ENCODE measurements around the gene IMMP2L.
"Not testable (repeated sequence)": the region's sequence is repeated elsewhere in the genome, so short reads cannot be mapped to it uniquely, and the experiment has no call there.

IMMP2L gene

DNA sequence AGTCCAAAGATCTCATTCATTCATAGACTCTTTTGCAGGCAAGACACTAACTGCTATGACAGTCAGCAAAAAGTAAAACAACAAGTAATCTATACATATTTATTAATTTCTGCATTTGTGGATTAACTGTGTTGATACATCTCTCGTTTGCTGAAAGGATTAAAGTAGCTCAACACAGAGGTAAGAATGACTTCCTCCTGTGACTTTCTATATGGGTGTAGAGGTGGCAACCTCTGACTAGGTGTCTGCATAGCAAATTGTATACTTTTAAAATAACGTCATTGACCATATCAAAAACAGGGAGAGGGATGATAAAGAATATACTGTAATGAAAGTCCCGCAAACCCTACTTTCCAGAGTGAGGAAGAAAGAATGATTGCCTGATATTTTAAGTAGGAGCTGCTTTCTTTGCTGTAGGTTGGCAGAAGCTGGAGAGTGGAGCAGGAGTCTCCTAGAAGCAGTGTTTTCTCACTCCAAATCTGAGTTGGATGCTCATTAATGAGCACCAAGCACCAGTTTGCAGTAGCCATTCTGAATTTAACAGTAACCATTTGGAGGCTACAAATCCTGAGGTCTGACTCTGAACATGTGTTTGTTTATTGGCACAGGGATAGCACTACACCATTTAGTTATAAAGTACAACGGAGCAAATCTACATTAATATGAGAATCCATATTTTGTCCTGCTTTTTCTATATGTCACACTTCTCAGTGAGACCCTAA, 480.6 kb downstream of the IMMP2L start:
- DNase-seq (ENCODE audit: low read depth in 2 of 2, low spot score in 1 of 2): no peak

DNA sequence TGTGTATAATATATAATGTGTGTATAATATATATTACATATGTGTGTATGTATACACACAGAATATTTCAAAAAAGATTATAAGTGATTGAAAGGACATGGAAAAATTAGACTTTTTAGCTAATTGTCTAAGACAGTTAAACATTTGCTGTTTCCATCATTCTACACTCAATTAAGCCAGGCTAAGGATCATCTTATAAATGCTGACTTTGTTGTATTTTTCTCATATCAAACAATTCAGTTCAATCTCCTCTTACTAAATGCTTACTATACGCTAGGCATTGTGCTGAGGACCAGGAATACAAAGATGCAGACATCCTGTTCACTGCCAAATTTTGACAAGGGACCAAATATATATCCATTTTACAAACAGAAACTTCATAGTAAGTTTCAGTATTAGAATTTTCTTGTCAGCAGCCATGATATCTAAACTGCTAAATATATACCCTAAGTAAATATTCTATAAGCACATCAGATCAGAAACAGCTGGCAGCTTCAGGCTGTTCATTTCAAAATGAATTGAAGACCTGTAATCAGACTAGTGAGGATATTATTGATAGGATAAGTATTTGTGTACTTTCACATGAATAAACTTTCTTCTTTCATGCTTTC, 481.7 kb downstream of the IMMP2L start:
- DNase-seq (ENCODE audit: low read depth in 2 of 2, low spot score in 1 of 2): no peak

DNA sequence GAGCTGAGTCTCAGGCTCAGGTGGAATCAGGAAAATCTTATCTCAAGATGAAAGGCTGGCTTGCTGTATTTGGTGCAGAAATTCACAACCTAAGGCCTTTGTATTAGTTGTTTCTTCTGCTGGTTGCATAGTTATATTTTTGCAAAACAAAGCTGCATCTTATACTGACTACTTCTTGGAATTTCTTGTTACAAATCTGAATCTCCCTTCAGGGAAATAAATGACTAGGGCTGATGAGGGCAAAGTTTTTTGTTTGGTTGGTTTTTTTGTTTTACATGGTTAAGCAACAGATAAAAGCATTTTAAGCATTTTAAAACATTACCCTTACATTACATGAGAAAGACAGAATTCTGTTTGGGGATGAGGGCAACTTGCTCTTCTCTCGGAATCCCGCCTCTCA, 485.3 kb downstream of the IMMP2L start:
- no peak for DNase-seq (ENCODE audit: low read depth in 2 of 2, low spot score in 1 of 2)

DNA sequence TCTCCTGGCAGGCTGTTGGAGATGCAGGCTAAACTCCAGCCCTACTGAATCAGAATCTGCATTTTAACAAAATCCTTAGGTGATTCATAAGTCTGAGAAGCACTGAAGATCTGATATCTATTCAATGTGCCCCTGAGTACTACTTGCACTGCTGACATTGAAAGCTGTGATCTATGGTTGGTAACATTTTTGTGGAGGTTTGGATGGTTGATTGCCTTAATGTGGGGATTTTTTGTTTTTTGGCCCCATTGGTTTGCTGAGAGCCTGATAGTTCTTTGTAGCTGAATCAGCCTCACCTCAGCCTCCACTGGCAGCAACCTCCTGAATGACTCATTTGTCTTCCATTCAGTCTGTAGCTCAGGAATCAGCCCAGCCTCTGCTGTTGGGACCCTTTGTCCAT, 486.1 kb downstream of the IMMP2L start:
- no peak for DNase-seq (ENCODE audit: low read depth in 2 of 2, low spot score in 1 of 2)

DNA sequence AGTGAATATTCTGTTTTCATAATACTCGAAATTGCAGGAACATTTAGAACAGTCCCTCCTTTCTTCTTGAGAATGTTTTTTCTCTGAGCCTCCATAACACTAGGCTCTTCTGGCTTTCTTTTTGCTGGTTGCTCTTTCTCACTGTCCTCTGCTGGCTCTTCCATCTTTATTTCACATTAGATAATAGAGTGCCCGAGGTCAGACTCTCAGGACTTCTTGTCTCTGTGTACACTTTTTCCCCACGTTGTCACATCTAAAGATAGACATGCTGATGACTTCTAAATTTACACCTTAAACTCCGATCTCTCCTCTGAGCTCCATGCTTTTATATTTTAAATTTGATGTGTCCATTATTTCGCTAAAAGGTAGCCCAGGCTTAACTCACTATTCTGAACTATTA, 486.8 kb downstream of the IMMP2L start:
- no peak for DNase-seq (ENCODE audit: low read depth in 2 of 2, low spot score in 1 of 2)

DNA sequence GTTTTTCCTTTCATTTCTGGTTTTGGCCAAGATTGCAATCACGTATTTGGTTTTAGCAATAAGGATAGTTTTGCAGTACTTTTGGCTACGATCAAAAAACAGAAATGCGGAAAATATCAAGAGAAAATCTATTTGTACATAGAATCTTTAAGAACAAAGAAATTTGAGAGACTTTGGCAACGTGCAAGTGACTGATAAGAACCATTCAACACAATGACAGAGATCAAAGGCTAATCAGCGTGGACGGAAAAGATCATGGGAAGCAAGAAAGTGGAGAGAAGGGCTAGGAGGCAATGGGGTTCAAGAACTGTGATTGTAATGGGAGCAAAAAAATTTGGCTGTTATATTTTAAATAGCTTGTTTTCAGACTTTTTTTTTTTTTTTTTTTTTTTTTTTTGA, 487.5 kb downstream of the IMMP2L start:
- DNase-seq (ENCODE audit: low read depth in 2 of 2, low spot score in 1 of 2): no peak

DNA sequence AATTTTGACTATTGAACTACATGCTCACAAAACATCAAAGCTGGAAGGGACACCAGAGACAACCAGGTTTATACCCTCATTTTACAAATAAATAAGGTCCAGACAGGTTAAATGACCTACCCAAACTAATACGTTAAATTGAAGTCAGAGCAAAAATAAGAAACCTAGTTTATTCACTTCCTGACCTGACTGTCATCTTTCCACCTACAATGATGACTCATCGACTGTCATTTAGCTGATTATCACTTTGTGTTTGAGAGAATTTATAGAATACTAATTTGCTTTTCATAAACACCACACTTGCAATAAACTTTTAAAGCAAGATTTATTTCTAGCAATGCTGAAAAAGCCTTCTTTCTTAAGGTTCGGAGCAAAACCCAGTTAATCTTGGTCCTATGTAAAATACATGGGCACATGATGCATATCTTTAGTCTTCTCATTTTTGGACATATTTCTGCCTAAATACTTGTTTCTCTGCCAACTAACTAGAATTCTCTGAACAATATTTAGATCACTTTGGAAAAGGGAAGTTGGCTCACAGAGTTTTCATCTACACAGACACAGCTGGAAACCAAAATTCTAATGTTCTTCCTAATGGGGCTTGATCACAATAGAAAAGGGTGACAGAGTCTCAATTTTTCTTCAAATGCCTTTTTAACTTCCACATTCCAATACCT, 488.1 kb downstream of the IMMP2L start:
- DNase-seq (ENCODE audit: low read depth in 2 of 2, low spot score in 1 of 2): no peak

DNA sequence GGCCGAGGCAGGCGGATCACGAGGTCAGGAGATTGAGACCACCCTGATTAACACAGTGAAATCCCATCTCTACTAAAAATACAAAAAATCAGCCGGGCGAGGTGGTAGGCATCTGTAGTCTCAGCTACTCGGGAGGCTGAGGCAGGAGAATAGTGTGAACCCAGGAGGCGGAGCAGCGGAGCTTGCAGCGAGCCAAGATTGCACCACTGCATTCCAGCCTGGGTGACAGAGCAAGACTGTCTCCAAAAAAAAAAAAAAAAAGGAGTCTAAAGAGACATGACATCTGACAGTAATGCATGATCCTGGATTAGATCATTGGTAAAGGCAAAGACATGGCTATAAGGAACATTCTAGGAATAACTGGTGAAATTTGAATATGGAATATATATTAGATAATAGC, 489.6 kb downstream of the IMMP2L start:
- not testable (repeated sequence) for DNase-seq (ENCODE audit: low read depth in 2 of 2, low spot score in 1 of 2)

DNA sequence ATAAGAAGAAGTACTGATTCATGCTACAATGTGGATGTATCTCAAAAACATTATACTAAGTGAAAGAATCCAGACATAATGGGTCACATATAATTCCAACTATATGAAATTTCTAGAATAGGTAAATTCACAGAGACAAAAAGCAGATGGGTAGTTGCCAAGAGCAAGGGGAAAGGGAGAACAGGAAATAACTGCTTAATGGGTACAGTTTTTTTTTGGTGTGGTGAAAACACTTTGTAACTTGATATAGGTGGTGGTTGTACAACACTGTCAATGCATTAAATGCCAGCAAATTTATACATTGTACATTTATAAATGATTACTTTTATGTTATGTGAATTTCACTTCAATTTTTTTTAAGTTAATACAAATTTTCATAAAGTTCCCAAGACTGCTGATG, 490.7 kb downstream of the IMMP2L start:
- DNase-seq (ENCODE audit: low read depth in 2 of 2, low spot score in 1 of 2): no peak

DNA sequence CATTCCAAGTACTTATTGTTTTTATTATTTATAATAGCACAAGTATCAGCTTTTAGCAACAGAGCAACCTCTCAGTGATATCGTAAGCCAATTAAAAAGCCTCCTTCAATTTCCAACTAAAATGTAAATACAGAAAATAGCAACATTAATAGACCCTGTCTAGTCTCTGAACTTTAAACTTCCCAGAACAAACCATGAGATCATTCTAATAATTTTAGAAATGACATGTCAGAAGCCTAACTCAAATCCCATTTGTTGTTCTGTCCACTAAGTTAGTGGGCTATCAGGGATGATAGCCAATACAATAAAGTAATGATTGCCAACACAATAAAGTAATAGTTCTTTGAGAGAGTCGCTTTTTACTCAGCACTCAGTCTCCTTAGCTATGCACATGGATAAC, 493.7 kb downstream of the IMMP2L start:
- DNase-seq (ENCODE audit: low read depth in 2 of 2, low spot score in 1 of 2): no peak

DNA sequence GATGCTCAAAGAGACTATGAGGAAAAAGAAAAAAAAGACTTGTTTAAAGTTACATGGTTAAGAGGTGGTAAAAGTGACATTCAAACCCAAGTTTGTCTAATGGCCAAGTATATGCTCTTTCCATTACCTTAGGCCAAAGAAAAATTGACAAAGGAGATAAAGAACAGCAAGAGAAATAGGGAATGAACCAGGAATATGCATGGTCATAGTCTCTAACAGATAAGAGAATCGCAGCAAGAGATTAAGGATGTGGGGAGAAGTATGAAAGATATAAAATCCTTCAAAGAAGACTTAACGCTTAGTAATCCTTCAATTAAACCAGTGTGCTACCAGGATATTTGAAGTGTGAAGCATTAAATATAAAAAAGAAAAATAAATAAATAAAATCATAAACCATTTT, 494.6 kb downstream of the IMMP2L start:
- DNase-seq (ENCODE audit: low read depth in 2 of 2, low spot score in 1 of 2): no peak

DNA sequence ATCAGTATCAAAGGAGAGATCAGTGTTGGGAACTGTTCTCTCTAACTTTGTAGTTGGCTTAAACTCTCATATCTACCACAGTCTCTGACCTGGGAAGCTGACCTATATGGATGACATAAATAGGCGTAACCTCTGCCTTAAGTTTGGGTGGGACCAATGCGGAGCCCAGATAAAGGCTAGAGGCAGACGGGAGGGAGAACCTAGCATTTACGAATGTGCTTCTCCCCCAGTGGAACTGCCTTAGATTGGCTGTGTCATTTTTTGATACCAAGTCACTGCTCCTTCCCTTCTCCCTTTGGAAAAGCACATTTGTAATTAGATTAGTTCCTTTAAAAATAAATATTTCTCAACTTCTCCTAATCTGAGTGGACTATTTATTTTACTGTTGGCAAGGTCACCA, 495.0 kb downstream of the IMMP2L start:
- DNase-seq (ENCODE audit: low read depth in 2 of 2, low spot score in 1 of 2): no peak

DNA sequence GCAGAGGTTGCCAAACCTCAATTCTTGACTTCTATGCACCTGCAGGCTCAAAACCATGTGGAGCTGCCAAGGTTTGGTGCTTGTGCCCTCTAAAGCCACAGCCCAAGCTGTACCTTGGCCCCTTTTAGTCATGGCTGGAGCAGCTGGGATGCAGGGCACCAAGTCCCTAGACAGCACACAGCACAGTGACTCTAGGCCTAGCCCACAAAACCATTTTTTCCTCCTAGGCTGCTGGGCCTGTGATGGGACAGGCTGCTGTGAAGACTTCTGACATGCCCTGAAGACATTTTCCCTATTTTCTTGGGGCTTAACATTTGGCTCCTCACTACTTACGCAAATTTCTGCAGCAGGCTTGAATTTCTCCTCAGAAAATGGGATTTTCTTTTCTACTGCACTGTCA, 499.1 kb downstream of the IMMP2L start:
- no peak for DNase-seq (ENCODE audit: low read depth in 2 of 2, low spot score in 1 of 2)

DNA sequence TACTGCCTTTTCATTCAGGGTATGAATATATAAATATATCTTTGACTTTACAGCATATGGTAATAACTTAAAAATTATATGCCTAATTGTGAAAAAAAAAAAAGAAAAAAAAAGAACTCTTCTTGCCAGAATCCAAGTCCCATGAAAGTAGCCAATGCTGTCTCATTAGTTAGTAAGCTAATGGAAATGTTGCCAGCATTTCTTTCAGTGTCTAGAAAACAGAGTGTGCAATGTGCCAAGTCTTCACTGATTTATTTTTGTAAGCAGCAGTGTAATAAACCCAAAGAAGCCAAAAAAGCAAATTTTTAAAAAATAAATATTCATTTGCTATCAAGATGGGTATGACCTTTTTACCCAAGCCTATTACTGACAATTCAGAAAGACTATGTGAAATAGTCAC, 502.5 kb downstream of the IMMP2L start:
- DNase-seq (ENCODE audit: low read depth in 2 of 2, low spot score in 1 of 2): no peak

DNA sequence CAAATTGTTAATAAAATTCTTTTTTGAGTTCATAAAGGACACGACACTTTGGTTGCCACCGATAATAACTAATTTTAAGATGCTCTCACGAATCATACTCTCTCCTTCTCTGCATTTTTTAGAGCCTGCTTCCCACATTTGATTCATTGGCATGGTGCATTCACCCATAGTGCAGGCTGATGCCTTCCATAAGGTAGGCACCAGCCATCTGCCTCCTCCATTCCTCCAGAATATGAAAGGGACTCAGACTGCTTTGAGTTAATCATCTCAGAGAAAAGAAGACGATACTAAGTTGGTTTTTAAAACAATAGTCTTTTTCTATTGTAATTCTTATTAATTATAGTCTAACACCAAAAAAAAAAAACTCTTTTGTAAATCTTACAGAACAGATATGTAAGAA, 505.2 kb downstream of the IMMP2L start:
- no peak for DNase-seq (ENCODE audit: low read depth in 2 of 2, low spot score in 1 of 2)

DNA sequence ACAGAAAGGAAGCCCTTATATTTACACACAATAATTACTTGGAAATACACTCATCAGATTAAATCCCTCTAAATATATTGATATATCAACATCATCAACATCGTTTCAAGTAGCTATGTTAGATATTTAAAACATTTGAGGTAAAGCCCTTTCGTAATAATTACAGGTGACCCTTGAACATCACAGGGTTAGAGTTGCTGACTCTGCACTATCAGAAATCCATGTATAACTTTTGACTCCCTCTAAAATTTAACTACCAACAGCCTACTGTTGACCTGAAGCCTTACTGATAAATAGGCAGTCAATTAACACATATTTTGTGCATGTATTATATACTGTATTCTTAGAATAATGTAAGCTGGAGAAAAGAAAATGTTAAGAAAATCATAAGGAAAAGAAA, 505.9 kb downstream of the IMMP2L start:
- DNase-seq (ENCODE audit: low read depth in 2 of 2, low spot score in 1 of 2): no peak

DNA sequence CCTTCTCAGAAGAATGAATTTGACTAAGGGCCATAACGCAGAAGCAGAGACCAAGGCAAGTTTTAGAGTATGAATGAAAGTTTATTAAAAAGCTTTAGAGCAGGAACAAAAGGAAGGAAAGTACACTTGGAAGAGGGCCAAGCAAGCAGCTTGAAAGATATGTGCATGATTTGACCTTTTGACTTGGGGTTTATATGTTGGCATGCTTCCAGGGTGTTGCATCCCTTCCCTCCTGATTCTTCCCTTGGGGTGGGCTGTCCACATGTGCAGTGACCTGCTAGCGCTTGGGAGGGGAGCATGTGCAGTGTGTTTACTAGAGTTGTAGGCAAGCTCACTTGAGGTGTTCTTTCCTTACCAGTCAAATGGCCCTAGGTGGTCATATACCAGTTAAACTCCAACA, 509.3 kb downstream of the IMMP2L start:
- no peak for DNase-seq (ENCODE audit: low read depth in 2 of 2, low spot score in 1 of 2)

DNA sequence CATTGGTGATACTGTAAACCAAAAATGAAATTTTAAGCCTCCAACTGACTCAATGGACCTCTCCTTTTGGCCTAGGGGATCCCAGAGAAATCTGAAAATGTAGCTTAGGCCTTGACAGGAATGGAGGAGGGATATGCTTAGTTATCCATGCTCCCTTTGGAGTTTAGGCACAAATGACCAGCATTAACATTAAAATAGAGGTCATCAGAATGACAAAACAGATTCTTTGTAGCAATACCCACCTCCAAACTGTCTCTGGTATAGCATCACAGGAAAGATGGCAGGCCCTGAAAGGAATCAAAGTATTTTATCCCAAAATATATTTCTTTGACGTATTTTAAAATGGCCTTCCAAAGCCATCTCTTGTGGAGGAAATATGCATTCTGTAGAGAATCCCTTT, 510.5 kb downstream of the IMMP2L start:
- no peak for DNase-seq (ENCODE audit: low read depth in 2 of 2, low spot score in 1 of 2)

DNA sequence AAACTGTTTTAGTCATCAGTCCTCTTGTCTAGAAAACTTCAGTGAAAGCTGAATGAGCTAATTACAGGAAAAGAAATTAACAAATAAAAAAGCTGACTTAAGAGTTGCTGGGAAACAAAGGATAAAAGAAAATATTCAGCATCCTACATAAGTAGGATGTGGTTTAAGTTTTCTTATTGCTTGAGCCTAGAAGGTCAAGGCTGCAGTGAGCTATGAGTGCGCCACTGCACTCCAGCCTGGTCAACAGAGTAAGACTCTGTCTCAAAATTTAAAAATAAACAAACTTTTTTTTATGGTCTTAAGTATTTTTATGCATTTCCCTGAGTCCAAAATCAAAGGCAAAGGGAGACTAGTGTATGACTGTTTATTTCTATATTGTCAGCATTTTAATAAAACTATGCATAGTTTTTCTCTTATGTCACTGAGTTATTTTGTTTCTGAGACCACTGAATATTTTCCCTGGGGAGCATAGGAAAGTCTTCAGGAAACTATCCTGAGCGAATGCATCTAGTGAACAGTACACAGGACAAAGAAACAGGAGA, 511.3 kb downstream of the IMMP2L start:
- DNase-seq (ENCODE audit: low read depth in 2 of 2, low spot score in 1 of 2): no peak

DNA sequence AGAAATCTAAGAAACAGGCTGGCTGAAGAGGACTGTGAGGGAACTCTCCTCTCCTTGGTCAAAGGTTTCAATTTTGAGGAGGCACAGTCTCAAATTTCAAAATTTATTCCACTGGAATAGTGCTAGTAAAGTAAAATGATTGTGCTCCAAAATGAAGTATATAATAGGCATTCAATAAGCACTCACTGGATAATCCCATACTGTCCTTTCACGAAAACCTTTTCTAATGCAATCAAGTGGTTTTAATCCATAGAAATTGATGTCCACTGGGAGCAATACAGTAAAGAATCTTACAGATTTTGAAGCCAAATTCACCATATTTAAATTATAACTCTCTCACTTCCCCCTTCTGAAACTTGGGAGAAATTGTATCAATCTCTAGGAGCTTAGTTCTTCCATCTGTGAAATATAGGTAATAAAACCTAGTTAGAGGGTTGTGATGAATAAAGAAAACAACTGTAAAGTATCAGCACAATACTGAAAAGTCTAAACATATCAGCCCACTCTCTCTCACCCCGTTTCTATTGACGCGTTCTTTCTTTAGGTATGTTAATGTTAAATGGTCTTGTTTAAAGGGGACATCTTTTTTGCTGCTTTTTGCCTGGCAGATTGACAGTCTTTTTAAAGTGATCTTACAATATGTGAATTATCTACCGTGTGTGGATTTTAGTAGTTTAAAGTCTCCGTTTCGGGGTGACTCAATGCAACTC, 512.2 kb downstream of the IMMP2L start:
- DNase-seq (ENCODE audit: low read depth in 2 of 2, low spot score in 1 of 2): no peak

DNA sequence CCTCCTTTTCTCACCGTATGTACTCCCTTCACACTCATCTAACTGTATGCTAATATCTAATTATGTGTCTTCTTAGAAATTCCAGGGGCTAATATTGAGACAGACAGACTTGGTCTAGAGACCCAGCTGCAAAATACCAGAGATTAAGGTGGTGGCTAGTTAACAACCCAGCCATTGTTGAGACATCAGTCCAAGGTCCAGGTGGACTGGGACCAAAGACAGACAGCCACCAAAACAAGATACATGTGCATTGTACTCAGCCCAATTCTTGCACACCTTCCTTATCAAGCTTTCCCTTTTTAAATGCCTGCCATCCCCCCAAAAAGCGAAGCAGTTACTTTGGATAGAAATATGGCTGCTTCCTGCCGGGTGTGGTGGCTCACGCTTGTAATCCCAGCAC, 514.7 kb downstream of the IMMP2L start:
- no peak for DNase-seq (ENCODE audit: low read depth in 2 of 2, low spot score in 1 of 2)

DNA sequence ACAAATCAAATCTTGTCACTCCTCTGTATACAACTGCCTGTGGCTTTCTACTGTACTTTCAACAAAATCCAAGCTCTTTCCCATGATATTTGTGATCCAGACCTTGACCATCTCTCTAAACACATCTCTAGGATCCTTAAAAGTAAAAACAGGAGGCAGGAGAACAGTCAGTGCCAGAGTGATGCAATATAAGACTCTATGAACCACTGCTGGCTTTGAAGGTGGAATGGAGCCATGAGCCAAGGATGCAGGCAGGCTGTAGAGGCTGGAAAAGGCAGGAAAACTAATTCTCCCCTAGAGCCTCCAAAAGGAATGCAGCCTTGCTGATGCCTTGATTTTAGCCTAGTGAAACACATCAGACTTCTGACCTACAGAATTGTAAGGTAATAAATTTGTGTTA, 516.8 kb downstream of the IMMP2L start:
- DNase-seq (ENCODE audit: low read depth in 2 of 2, low spot score in 1 of 2): no peak

Data from stimulated activated CD8-positive, alpha-beta memory T cell treated with anti-CD3 and anti-CD28 coated beads, Interleukin-4, amount 100 ng/mL, for 1 hour (primary cell).